GM12878 (cell line): ENCODE data around the gene HTRA3. TPM values are rescaled to one million over a fixed set of nuclear protein-coding genes. Genes with fewer than 3 reads are reported as not detected.

Source experiments
- ATAC-seq: fragments of 200-7000 bp; cut with Tn5 transposase; 3 replicates; pipeline ENCODE4 v1.9.1; 2020; ENCODE audit warnings: mild to moderate bottlenecking, moderate library complexity
- BruUV-seq: library from RNA; stranded (reverse); fragments of 400-500 nt; replicated peaks from 2 replicates; lab custom pipeline; 2021; lab: Mats Ljungman, UMichigan
- CTCF ChIA-PET: fragments of 300-600 bp; sonication (Branson Sonifier 250); formaldehyde crosslinking; extraction: SDS; loops from one replicate; lab custom pipeline; 2021; ENCODE audit warnings: inconsistent platforms; lab: Yijun Ruan, JAX
- POLR2A ChIA-PET: fragments of 350-600 bp; formaldehyde crosslinking; extraction: SDS; loops from one replicate; lab custom pipeline; 2021; ENCODE audit warnings: inconsistent platforms; lab: Charles Lee
- RAD21 ChIA-PET: fragments of 300-600 bp; sonication (Branson Sonifier 250); formaldehyde crosslinking; loops from one replicate; lab custom pipeline; 2023; ENCODE audit warnings: antibody characterized with exemption; ENCODE audit not compliant: unreplicated experiment; lab: Charles Lee
- SMC1A ChIA-PET: fragments of 300-600 bp; sonication (Branson Sonifier 250); formaldehyde crosslinking; loops from one replicate; lab custom pipeline; 2023; ENCODE audit not compliant: unreplicated experiment, uncharacterized antibody; lab: Charles Lee
- DNase-seq: peaks from one replicate; pipeline ENCODE4 v3.0.0-alpha.2; 2011; ENCODE audit warnings: low read depth, low spot score
- FAIRE-seq: peaks from 3 replicates; lab custom pipeline; 2011; peaks lifted over from hg19 to GRCh38; lab: Jason Lieb, UNC
- H2AFZ ChIP-seq: 2 replicates; pipeline ENCODE4 v1.6.0; 2011; ENCODE audit warnings: low read depth, low read length, control low read depth; ENCODE audit not compliant: control insufficient read depth
- H3K27ac ChIP-seq: 2 replicates; pipeline ENCODE4 v1.5.1; 2011; ENCODE audit warnings: control low read depth; ENCODE audit not compliant: control insufficient read depth, insufficient read depth
- H3K27me3 ChIP-seq, 2 experiments: replicated peaks in 1 of 2; 2 replicates each; pipeline versions ENCODE4 v1.6.0 to v1.6.1; 2011; ENCODE audit warnings: low read length in 1 of 2; ENCODE audit not compliant: control insufficient read depth in 2 of 2, insufficient read depth in 2 of 2
- H3K36me3 ChIP-seq, 2 experiments: 2 replicates each; pipeline ENCODE4 v1.5.1; 2011; ENCODE audit warnings: low read length in 1 of 2; ENCODE audit not compliant: control insufficient read depth in 2 of 2, insufficient read depth in 2 of 2
- H3K4me1 ChIP-seq: 2 replicates; pipeline ENCODE4 v1.6.1; 2011; ENCODE audit warnings: mild to moderate bottlenecking, low read length, moderate library complexity, mixed read lengths; ENCODE audit not compliant: control insufficient read depth, insufficient read depth
- H3K4me2 ChIP-seq: 2 replicates; pipeline ENCODE4 v1.6.0; 2011; ENCODE audit warnings: control low read depth; ENCODE audit not compliant: control insufficient read depth, insufficient read depth
- H3K4me3 ChIP-seq: fragments of 200-600 bp; sonication (generic); 2 replicates; pipeline ENCODE4 v1.5.1; 2016
- H3K79me2 ChIP-seq: 2 replicates; pipeline ENCODE4 v1.6.0; 2011; ENCODE audit warnings: low read length; ENCODE audit not compliant: control insufficient read depth, insufficient read depth
- H3K9ac ChIP-seq: 2 replicates; pipeline ENCODE4 v1.8.0; 2011; ENCODE audit warnings: low read length, control low read depth, mixed read lengths; ENCODE audit not compliant: control insufficient read depth, insufficient read depth
- H3K9me3 ChIP-seq: replicated peaks from 3 replicates; pipeline ENCODE4 v1.5.1; 2011; ENCODE audit warnings: mild to moderate bottlenecking, low read length; ENCODE audit not compliant: control insufficient read depth, insufficient read depth
- H4K20me1 ChIP-seq: 2 replicates; pipeline ENCODE4 v1.6.0; 2011; ENCODE audit not compliant: control insufficient read depth, insufficient read depth
- BACH1 ChIP-seq: fragments of 450-650 bp; IDR thresholded peaks from 2 replicates; pipeline ENCODE4 v1.6.1; 2017; ENCODE audit warnings: mild to moderate bottlenecking, borderline replicate concordance
- CREB1 ChIP-seq: IDR thresholded peaks from 2 replicates; pipeline ENCODE4 v1.6.1; 2012; ENCODE audit warnings: low read depth, mild to moderate bottlenecking, inconsistent platforms
- CUX1 ChIP-seq: IDR thresholded peaks from 2 replicates; pipeline ENCODE4 v1.6.1; 2012; ENCODE audit warnings: improper control_type of control experiment, low read depth, low read length; ENCODE audit not compliant: insufficient replicate concordance
- MXI1 ChIP-seq: fragments of 150-350 bp; IDR thresholded peaks from 2 replicates; pipeline ENCODE4 v1.6.1; 2011; ENCODE audit warnings: low read depth, mild to moderate bottlenecking, inconsistent platforms, low read length, improper control_type of control experiment
- NKRF ChIP-seq: fragments of 450-650 bp; conservative IDR thresholded peaks from 2 replicates; pipeline ENCODE4 v1.6.1; 2017; ENCODE audit warnings: mild to moderate bottlenecking, moderate library complexity
- PAX5 ChIP-seq: IDR thresholded peaks from 2 replicates; pipeline ENCODE4 v1.6.1; 2011; ENCODE audit warnings: low read depth, low read length, borderline replicate concordance
- RB1 ChIP-seq: fragments of 450-650 bp; formaldehyde crosslinking; IDR thresholded peaks from 2 replicates; pipeline ENCODE4 v1.6.1; 2017; ENCODE audit warnings: mild to moderate bottlenecking, borderline replicate concordance
- SMAD1 ChIP-seq: fragments of 450-650 bp; IDR thresholded peaks from 2 replicates; pipeline ENCODE4 v1.6.1; 2018; ENCODE audit warnings: mild to moderate bottlenecking, low read depth; ENCODE audit not compliant: partially characterized antibody
- STAT3 ChIP-seq: IDR thresholded peaks from 2 replicates; pipeline ENCODE4 v1.6.1; 2011; ENCODE audit warnings: low read depth, low read length, improper control_type of control experiment
- TBL1XR1 ChIP-seq: IDR thresholded peaks from 2 replicates; pipeline ENCODE4 v1.6.1; 2012; ENCODE audit warnings: low read depth, low read length, improper control_type of control experiment
- WRNIP1 ChIP-seq: IDR thresholded peaks from 2 replicates; pipeline ENCODE4 v1.6.1; 2011; ENCODE audit warnings: low read depth, low read length, improper control_type of control experiment, borderline replicate concordance
- ZSCAN29 ChIP-seq: fragments of 450-650 bp; IDR thresholded peaks from 2 replicates; pipeline ENCODE4 v1.6.1; 2017; ENCODE audit warnings: mild to moderate bottlenecking, moderate library complexity
- WGBS: methylation state at CpG from one replicate; pipeline ENCODE4 v1.1.6; 2016; ENCODE audit warnings: low lambda C conversion rate; ENCODE audit not compliant: insufficient replicate concordance, insufficient coverage; ENCODE audit errors: missing lambda C conversion rate; 5-methylcytosine and 5-hydroxymethylcytosine counted together
- in situ Hi-C: fragments of 300-500 bp; cut with MboI; formaldehyde crosslinking; loops from 9 replicates; pipeline ENCODE4 v1.14.3; 2018; ENCODE audit warnings: mixed read lengths
- intact Hi-C: fragments of 100-400 bp; cut with micrococcal nuclease; formaldehyde crosslinking; loops from one replicate; pipeline ENCODE4 v1.14.2; 2022; ENCODE audit not compliant: unreplicated experiment
- polyA plus RNA-seq, 11 experiments: library from polyadenylated mRNA; depleted of rRNA in 4 of 11; unstranded in 6 of 11; stranded (reverse) in 5 of 11; fragments of >200 nt; fragmentation: Nextera tagmentation in 4 of 11; fragmentation: Illumina TruSeq in 1 of 11; extraction: Ambion mirVana in 4 of 11; extraction: Trizol in 1 of 11; gene quantifications; 1 replicate in 1 of 11; 2 replicates in 10 of 11; pipeline versions ENCODE4 v1.2.1 to v1.2.3, GENCODE V29; 2011 to 2016; ENCODE audit warnings: inconsistent platforms in 2 of 11, missing spikeins in 2 of 11, low read depth in 1 of 11
- total RNA-seq, 4 experiments: library from RNA; depleted of rRNA in 3 of 4; stranded (reverse); fragments of >200 nt in 3 of 4; fragmentation: Illumina TruSeq in 1 of 4; extraction: Trizol in 1 of 4; gene quantifications; 2 replicates each; pipeline versions ENCODE4 v1.2.1 to v1.2.3, GENCODE V29; 2013 to 2021

Gene HTRA3
- total and polyA plus RNA-seq, 10 of the 15 experiments (the other 5 are each of a cell fraction or from before 2014, with no cell fraction given): 0.04 to 1.2 (median 0.08) TPM; not detected in 7

- over 99% methylated on average over 10 of the region's 10 CpGs for WGBS
- ChIA-PET POLR2A (interaction anchor here (1.4 kb wide), 1 partner anchor 24 kb away, joined by 3 read pairs; no protein-coding TSS in a partner anchor), SMC1A (interaction anchor here (0.7 to 2.2 kb wide), 3 partner anchors 10 to 49 kb away, joined by 4 to 8 read pairs (median 4); no protein-coding TSS in a partner anchor), RAD21 (interaction anchor here (0.9 kb wide), 1 partner anchor 49 kb away, joined by 3 read pairs; no protein-coding TSS in a partner anchor), CTCF (interaction anchor here (0.7 to 1.5 kb wide), 4 partner anchors 16 to 182 kb away, joined by 4 to 7 read pairs (median 4); no protein-coding TSS in a partner anchor)
- no peak overlapping the region for H3K4me3 ChIP-seq
- H3K27me3 ChIP-seq: no peaks in the 10 kb centered on the region
- FAIRE-seq (no peak), ATAC-seq (no peak), DNase-seq (no peak)
- no peaks in the 10 kb centered on the region for H4K20me1 ChIP-seq
- H3K79me2 ChIP-seq: no peaks in the 10 kb centered on the region; the same call in 1 of the 2 replicates
- no peak overlapping the region for H3K9ac ChIP-seq
- in situ Hi-C loops (no loop called here), intact Hi-C loops (no loop called here)
- H3K4me1 ChIP-seq: peaks cover 32% of the 10 kb centered on the region
- BruUV-seq: no TSS peak
- no peak overlapping the region for H3K27ac ChIP-seq
- H3K36me3 ChIP-seq: peaks cover 17 to 27% of the 10 kb centered on the region in 2 experiments
- H3K9me3 ChIP-seq: no peaks in the 10 kb centered on the region
- no peak overlapping the region for H3K4me2 ChIP-seq
- TF ChIP-seq PAX5 (no peak), WRNIP1 (no peak), STAT3 (no peak), MXI1 (no peak), CREB1 (no peak), ZSCAN29 (no peak), CUX1 (no peak), RB1 (no peak), TBL1XR1 (no peak), SMAD1 (no peak), NKRF (no peak), BACH1 (no peak)
- no peak overlapping the region for H2AFZ ChIP-seq
Measured at GRCh38 chr4:8225706-8226443, 43.7 kb upstream of the HTRA3 start.
